Measurements from ENCODE around the gene PRCP.
A peak's percentile ranks its signal among the peaks of the same experiment; 100 is the strongest.
"Not testable (repeated sequence)": the region's sequence is repeated elsewhere in the genome, so short reads cannot be mapped to it uniquely, and the experiment has no call there.

PRCP gene

GRCh38 chr11:82872377-82873150, 27.7 kb downstream of the PRCP start:
- no peak for DNase-seq (ENCODE audit: low read depth, low spot score)

DNA sequence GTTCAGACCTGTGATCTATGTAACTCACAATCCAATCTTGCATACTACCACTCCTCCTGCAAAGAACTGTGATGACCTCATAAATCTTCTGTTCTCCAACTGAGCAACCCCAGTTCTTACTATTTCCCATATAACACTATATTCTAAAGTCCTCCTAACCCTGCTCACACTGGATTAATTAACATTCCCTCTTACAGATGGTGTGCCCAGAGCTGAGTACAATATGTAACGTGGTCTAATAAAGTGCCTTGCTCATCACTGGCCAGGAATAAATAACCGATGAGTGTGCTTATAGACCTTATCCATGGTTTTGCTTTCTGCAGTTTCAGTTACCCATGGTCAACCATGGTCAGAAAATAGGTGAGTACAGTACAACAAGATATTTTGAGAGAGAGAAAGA, 28.6 kb downstream of the PRCP start:
- DNase-seq (ENCODE audit: low read depth, low spot score): no peak

- DNase-seq (ENCODE audit: low read depth, low spot score): no peak
Observed at GRCh38 chr11:82869657-82870056, 30.6 kb downstream of the PRCP start.

GRCh38 chr11:82867495-82868082, 32.6 kb downstream of the PRCP start:
- peak; percentile 21 for DNase-seq (ENCODE audit: low read depth, low spot score)

DNA sequence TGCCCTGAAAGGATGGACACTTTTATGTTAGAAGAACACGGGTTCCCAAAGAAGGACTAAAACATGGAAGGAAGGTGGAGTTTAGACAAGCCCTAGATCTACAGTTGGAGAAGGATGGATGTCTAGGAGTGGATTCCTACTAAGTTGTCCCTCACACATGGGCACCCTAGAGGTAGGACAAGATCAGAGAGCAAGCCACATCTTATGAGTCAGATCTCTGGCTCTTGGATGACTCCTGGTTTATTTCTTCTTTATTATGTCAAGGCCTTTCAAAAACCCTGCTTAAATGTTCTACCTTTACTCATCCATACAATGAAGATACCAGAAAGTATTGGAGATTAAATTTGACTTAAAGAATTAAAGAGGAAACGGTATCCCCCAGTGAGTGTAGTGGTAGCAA, 34.4 kb downstream of the PRCP start:
- no peak for DNase-seq (ENCODE audit: low read depth, low spot score)

DNA sequence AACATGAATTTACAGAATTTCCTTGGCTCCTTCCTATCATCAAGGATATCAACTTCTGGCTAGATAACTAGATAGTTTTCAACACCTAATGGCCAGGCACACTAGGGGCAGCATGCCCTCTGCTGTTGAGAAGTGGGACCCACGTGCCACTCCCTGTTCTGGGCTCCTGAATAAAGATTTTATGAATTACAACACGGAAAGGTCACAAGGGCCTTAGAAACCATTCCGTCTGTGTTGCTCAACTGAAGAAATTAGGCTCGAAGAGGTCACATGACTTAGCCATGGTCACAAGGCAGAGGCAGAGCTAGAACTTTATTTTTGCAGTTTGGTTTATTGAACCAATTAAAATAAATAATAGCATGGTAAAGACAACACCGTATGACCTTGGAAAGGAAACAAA, 36.0 kb downstream of the PRCP start:
- no peak for DNase-seq (ENCODE audit: low read depth, low spot score)

- no peak for DNase-seq (ENCODE audit: low read depth, low spot score)
Observed at GRCh38 chr11:82863209-82863608, 37.0 kb downstream of the PRCP start.

DNA sequence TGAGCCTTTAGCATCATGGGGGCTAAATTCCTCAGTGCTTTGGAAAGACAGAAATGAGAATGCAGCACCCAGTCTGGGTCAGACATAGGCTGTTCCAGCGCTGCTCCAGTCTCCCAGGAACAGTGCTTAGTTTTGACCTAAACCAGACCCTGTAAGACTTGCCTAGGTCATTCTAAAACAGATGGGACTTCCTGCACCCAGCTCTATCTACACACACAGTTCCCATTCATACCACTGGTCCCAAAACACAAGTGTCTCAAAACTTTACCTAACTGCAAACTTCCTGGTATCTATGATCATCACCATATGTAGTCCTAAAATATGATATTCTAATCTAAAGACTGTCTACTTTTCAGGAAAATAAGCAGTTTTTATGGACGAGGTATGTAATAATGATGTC, 37.9 kb downstream of the PRCP start:
- no peak for DNase-seq (ENCODE audit: low read depth, low spot score)

DNA sequence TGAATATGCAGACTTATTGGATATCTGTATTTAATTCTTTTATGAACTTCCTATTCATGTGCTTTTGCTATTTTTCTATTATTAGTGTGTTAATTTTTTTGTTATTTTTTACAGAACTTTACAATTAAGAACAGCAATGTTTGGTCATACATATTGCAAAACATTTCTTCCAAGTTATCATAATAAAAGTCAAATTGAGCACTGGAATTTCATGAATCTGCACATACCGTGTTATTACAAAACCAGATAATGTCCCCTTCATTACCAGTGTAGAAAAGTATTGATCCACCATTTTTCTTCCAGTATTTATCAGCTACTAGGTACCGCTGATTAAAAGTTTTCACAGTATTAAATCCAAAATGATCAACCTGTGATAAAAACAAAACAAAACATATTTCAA, 40.5 kb downstream of the PRCP start:
- no peak for DNase-seq (ENCODE audit: low read depth, low spot score)

GRCh38 chr11:82858556-82859091, 41.6 kb downstream of the PRCP start:
- no peak for DNase-seq (ENCODE audit: low read depth, low spot score)

DNA sequence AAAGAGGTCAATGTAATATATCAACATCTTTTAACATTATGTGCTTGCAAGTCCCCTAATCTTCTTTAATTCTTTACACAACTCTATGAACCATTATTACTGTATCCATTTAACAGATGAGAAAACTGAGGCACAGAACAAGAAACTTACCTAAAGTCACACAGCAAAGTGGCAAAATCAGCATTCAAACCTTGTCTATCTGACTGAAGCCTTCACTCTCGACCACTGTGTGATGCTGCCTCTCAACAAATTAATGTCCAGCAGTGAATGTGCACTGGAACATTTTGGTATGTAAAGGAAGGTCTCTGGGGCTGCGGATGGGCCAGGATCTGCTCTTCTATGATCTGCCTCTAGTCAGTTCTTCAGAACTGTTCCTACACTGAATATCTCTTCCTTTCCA, 42.1 kb downstream of the PRCP start:
- DNase-seq (ENCODE audit: low read depth, low spot score): no peak

DNA sequence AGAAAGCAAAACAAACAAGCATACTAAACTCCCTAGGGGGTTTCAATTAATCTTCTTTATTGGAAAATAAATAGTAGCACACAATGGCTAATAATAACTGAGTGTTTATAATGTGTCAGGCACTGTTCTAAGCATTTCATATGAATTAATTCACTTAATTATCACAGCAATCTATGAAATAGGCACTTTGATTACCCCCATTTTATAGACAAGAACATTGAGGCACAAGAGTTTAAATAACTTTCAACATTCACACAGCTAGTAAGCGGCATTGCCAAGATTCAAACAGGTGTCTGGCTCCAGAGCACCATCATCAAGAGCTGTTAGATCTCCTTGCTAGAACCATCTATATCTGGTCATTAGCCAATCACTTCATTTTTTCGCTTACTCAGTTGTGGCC, 43.1 kb downstream of the PRCP start:
- no peak for DNase-seq (ENCODE audit: low read depth, low spot score)

- DNase-seq (ENCODE audit: low read depth, low spot score): no peak
Observed at GRCh38 chr11:82855616-82856015, 44.6 kb downstream of the PRCP start.

GRCh38 chr11:82854916-82855315, 45.3 kb downstream of the PRCP start:
- DNase-seq (ENCODE audit: low read depth, low spot score): not testable (repeated sequence)

DNA sequence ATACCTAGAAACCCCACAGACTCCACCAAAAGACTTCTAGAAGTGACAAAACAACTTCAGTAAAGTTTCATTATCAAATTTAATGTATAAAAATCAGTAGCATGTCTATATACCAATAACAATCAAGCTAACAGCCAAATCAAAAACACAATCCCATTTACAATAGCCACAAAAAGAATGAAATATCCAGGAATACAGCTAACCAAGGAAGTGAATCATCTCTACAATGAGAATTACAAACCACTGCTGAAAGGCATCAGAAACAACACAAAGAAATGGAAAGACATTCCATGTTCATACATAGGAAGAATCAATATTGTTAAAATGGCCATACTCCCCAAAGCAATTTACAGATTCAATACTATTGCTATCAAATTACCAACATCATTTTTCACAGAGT, 46.0 kb downstream of the PRCP start:
- no peak for DNase-seq (ENCODE audit: low read depth, low spot score)

- no peak for DNase-seq (ENCODE audit: low read depth, low spot score)
Observed at GRCh38 chr11:82848829-82849228, 51.4 kb downstream of the PRCP start.

GRCh38 chr11:82845356-82846353, 54.6 kb downstream of the PRCP start:
- DNase-seq (ENCODE audit: low read depth, low spot score): no peak

- DNase-seq (ENCODE audit: low read depth, low spot score): no peak
Observed at GRCh38 chr11:82843057-82843795, 57.0 kb downstream of the PRCP start.

DNA sequence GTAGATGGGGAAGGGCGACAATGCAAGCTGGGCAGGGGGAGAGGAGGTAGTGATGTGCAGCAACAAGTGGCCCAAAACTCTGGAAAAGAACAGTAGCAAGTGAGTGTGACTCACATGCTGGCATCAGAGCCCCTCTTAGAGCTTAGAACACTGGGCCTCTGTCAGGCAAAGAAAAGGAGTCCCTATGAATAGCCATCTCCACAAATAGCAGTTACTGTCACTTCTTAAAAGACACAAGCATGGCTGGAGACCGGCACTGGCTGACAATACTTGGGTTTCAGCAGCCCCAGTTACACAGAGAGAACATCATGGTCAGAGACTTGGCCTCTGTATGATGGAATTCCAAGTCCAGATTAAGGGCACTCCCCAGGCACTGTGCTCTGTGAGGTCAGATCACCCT, 58.2 kb downstream of the PRCP start:
- no peak for DNase-seq (ENCODE audit: low read depth, low spot score)

DNA sequence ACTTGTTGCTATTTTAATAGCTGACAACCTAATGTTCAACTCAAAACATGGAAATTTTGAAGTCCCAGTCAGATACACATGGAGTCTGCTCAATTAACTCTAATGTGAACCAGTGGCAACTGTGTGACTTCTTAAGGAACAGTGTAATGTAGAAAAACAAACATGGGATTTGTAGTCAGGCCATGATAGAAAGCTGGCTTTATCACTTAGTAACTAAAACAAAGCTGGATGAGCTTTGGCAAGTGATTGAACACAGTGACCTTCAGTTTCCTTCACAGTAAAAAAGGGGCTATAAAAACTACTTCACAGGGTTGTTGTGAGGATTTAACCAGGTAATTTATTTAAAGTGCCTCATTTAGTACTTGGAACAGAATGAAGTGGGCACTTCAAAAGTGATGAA, 62.6 kb downstream of the PRCP start:
- no peak for DNase-seq (ENCODE audit: low read depth, low spot score)

GRCh38 chr11:82832983-82833382, 67.2 kb downstream of the PRCP start:
- no peak for DNase-seq (ENCODE audit: low read depth, low spot score)
